ENCODE results near the gene BTC. TPM values are rescaled to one million over a fixed set of nuclear protein-coding genes. Genes with fewer than 3 reads are reported as not detected.

The BTC gene
- total RNA-seq, 1 donor from 2014 or later = not detected

DNA sequence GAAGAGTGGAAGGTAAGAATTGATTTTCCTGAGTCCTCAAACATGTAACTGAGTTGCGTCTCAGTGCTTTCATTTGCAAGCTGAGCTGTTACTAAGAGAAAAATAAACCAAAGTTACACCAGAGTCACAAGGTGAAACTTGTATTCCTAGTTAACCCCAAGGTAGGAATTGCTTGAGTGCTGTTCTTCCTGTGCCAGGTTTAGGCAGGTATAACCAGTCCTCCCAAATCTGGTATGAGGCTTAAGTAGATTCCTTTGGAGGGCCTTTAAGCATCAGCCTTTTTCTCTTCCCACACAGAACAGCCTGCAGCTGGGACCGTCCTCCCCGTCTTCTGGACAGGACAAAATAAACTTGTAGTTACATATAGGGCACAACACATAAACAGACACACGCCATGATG is 2.3 kb upstream of the BTC start:
- Mint-ChIP-seq H3K4me3 (ENCODE audit: unreplicated experiment) (no peak overlapping the region), H3K4me1 (ENCODE audit: low read depth, unreplicated experiment) (no peaks in the 10 kb centered on the region), H3K36me3 (ENCODE audit: unreplicated experiment) (no peaks in the 10 kb centered on the region), H3K27me3 (ENCODE audit: unreplicated experiment) (peaks cover 12% of the 10 kb centered on the region), H3K9me3 (ENCODE audit: unreplicated experiment) (peaks cover 7% of the 10 kb centered on the region), H3K27ac (ENCODE audit: unreplicated experiment) (no peak overlapping the region)
- no peak for DNase-seq
- no peak for TF ChIP-seq CTCF (IDR thresholded peaks at IDR 0.05; ENCODE audit: partially characterized antibody, unreplicated experiment)

DNA sequence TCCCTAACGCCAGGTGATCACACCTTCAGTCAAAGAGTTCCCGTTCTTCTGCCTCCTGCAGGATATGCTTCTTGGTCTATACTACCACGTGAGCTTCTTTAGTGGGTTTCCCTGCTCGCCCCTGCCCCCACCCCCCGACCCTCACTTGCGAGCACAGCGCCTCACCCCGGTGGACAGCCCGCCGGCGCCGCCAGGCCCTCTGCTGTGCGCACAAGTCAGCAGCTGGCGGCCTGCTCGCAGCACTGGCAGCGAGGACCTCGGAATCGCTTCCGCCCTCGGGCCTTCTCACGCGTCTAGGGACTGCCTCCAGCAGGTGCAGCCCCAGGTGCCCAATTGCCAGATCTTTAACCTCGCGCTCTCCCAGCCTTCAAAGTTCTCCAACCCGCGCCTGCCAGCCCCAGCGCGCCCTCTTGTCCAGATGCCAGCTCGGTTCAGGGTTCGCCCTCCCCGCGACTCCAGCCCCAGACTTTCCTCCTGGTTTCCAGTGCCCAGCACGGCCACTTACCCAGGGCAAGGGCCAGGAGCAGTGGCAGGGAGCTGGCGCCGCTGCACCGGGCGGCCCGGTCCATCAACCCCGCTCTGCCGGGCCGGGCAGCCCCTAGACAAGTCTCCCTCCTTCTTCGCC is 454 bp downstream of the BTC start:
- no peaks in the 10 kb centered on the region for H3K4me1 Mint-ChIP-seq (ENCODE audit: low read depth, unreplicated experiment)
- DNase-seq = peak; percentile 68
- H3K27me3 Mint-ChIP-seq (ENCODE audit: unreplicated experiment) = peaks cover 10% of the 10 kb centered on the region
- H3K4me3 Mint-ChIP-seq (ENCODE audit: unreplicated experiment) = peak overlapping the region; percentile 82
- no peaks in the 10 kb centered on the region for H3K36me3 Mint-ChIP-seq (ENCODE audit: unreplicated experiment)
- peaks cover 7% of the 10 kb centered on the region for H3K9me3 Mint-ChIP-seq (ENCODE audit: unreplicated experiment)
- TF ChIP-seq CTCF (IDR thresholded peaks at IDR 0.05; ENCODE audit: partially characterized antibody, unreplicated experiment) = no peak
- no peak overlapping the region for H3K27ac Mint-ChIP-seq (ENCODE audit: unreplicated experiment)

GRCh38 chr4:74790652-74791051 is 3.7 kb downstream of the BTC start:
- Mint-ChIP-seq H3K27ac (ENCODE audit: unreplicated experiment) (no peak overlapping the region), H3K4me3 (ENCODE audit: unreplicated experiment) (no peak overlapping the region), H3K27me3 (ENCODE audit: unreplicated experiment) (peaks cover 10% of the 10 kb centered on the region), H3K36me3 (ENCODE audit: unreplicated experiment) (no peaks in the 10 kb centered on the region), H3K4me1 (ENCODE audit: low read depth, unreplicated experiment) (no peaks in the 10 kb centered on the region), H3K9me3 (ENCODE audit: unreplicated experiment) (peaks cover 7% of the 10 kb centered on the region)
- TF ChIP-seq CTCF (IDR thresholded peaks at IDR 0.05; ENCODE audit: partially characterized antibody, unreplicated experiment) = no peak
- no peak for DNase-seq

DNA sequence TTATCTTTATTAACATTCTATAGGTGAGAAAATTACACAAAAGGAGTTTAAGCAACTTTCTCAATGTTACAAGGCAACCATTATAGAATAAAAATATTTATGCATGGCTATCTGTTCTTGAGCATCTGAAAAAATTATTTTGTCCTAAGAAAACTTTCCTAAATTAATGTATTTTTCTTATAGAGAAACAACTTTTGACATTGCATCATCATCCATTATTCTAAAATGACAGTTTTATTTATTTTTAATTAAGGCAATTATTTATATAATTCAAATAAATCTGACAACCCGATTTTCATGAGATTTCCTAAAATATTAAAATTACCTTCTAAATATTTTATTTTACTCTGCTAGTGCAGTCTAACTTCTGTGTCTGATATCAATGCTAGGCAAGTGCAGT is 4.8 kb downstream of the BTC start:
- DNase-seq = no peak
- Mint-ChIP-seq H3K27me3 (ENCODE audit: unreplicated experiment) (peaks cover 5% of the 10 kb centered on the region), H3K4me1 (ENCODE audit: low read depth, unreplicated experiment) (no peaks in the 10 kb centered on the region), H3K9me3 (ENCODE audit: unreplicated experiment) (peaks cover 8% of the 10 kb centered on the region), H3K27ac (ENCODE audit: unreplicated experiment) (no peak overlapping the region), H3K36me3 (ENCODE audit: unreplicated experiment) (no peaks in the 10 kb centered on the region), H3K4me3 (ENCODE audit: unreplicated experiment) (no peak overlapping the region)
- no peak for TF ChIP-seq CTCF (IDR thresholded peaks at IDR 0.05; ENCODE audit: partially characterized antibody, unreplicated experiment)

- peaks cover 2% of the 10 kb centered on the region for H3K27me3 Mint-ChIP-seq (ENCODE audit: unreplicated experiment)
- no peak for DNase-seq
- H3K4me3 Mint-ChIP-seq (ENCODE audit: unreplicated experiment) = no peak overlapping the region
- H3K9me3 Mint-ChIP-seq (ENCODE audit: unreplicated experiment) = no peaks in the 10 kb centered on the region
- no peaks in the 10 kb centered on the region for H3K36me3 Mint-ChIP-seq (ENCODE audit: unreplicated experiment)
- TF ChIP-seq CTCF (IDR thresholded peaks at IDR 0.05; ENCODE audit: partially characterized antibody, unreplicated experiment) = no peak
- H3K27ac Mint-ChIP-seq (ENCODE audit: unreplicated experiment) = no peak overlapping the region
- no peaks in the 10 kb centered on the region for H3K4me1 Mint-ChIP-seq (ENCODE audit: low read depth, unreplicated experiment)
These were observed 16.8 kb downstream of the BTC start for GRCh38 chr4:74777531-74777930.
